ENCODE data around the gene BANP. TPM values are rescaled to one million over a fixed set of nuclear protein-coding genes. Genes with fewer than 3 reads are reported as not detected.

BANP gene
- total RNA-seq, 1 experiment from 2014 or later, result 37.2 TPM

GRCh38 chr16:87952751-87953150 lies 1.5 kb downstream of the BANP start:
- no peaks in the 10 kb centered on the region for H3K27me3 ChIP-seq (ENCODE audit: insufficient read depth, low read length)
- ATAC-seq (no peak), DNase-seq (ENCODE audit: low read depth, low spot score) (no peak)
- RAD21 ChIA-PET (ENCODE audit: low non-redundant PET in 1 of 2, low total read pairs in 2 of 2, uncharacterized antibody in 2 of 2, unreplicated experiment in 2 of 2), result no interaction called here
- H3K9me3 ChIP-seq (ENCODE audit: control insufficient read depth in 1 of 2, insufficient read depth in 1 of 2, low read depth in 1 of 2, low read length in 2 of 2), result no peaks in the 10 kb centered on the region
- no TSS peak for BruUV-seq (replicated peaks)
- peak overlapping the region; percentile 90 for H3K4me2 ChIP-seq (ENCODE audit: low read length)
- intact Hi-C loops (cut with micrococcal nuclease), result no loop called here
- peaks cover 61% of the 10 kb centered on the region for H3K79me2 ChIP-seq (ENCODE audit: insufficient read depth, low read length)
- CTCF ChIA-PET, result no interaction called here
- H3K4me1 ChIP-seq (ENCODE audit: control insufficient read depth in 1 of 2, insufficient read depth in 2 of 2, low read length in 2 of 2), result peaks cover 15 to 23% of the 10 kb centered on the region in 2 experiments
- peak overlapping the region; percentile 61 to 99 for H3K4me3 ChIP-seq (replicated peaks in 1 of 2; ENCODE audit: low read depth in 1 of 2, low read length in 2 of 2)
- peaks cover 0 to 16% of the 10 kb centered on the region in 2 experiments; a peak in 2 of 4 replicates for H3K36me3 ChIP-seq (ENCODE audit: control insufficient read depth in 1 of 2, insufficient read depth in 2 of 2, low read length in 2 of 2)
- no peak overlapping the region for H2AFZ ChIP-seq (ENCODE audit: low read depth, low read length, poor library complexity, severe bottlenecking)
- H3K9ac ChIP-seq (ENCODE audit: low read length), result peak overlapping the region; percentile 99
- no peaks in the 10 kb centered on the region for H3K9me2 ChIP-seq (ENCODE audit: insufficient read depth)
- H4K20me1 ChIP-seq (ENCODE audit: insufficient read depth), result no peaks in the 10 kb centered on the region
- POLR2A ChIA-PET, result interaction anchor here (1.2 kb wide), 1 partner anchor 10 kb away, joined by 3 read pairs; no protein-coding TSS in a partner anchor
- peak overlapping the region; percentile 97; the same call in 1 of the 2 replicates for H3K27ac ChIP-seq (ENCODE audit: low read depth, low read length)
- TF ChIP-seq SIN3A (IDR thresholded peaks at IDR 0.05; ENCODE audit: low read depth), result no peak
- TF ChIP-seq RAD21 (IDR thresholded peaks at IDR 0.05; ENCODE audit: low read depth), result no peak
- TF ChIP-seq CBX3 (IDR thresholded peaks at IDR 0.05; ENCODE audit: low read depth), result no peak
- no peak for TF ChIP-seq EZH2 (IDR thresholded peaks at IDR 0.05)
- TF ChIP-seq FOSL1 (IDR thresholded peaks at IDR 0.05; ENCODE audit: low read depth), result no peak
- no peak; the same call in 1 of the 2 replicates for TF ChIP-seq POLR2AphosphoS5 (IDR thresholded peaks at IDR 0.05; ENCODE audit: low read depth, low read length)
- no peak for TF ChIP-seq SP1 (IDR thresholded peaks at IDR 0.05; ENCODE audit: low read depth)
- TF ChIP-seq EZH2phosphoT487 (IDR thresholded peaks at IDR 0.05; ENCODE audit: borderline replicate concordance), result no peak
- no peak for TF ChIP-seq JUND (IDR thresholded peaks at IDR 0.05)
- no peak for TF ChIP-seq ELF1 (IDR thresholded peaks at IDR 0.05; ENCODE audit: borderline replicate concordance, low read depth)
- TF ChIP-seq ZFX (IDR thresholded peaks at IDR 0.05), result no peak
- no peak for TF ChIP-seq ATF3 (IDR thresholded peaks at IDR 0.05)
- TF ChIP-seq EGR1 (IDR thresholded peaks at IDR 0.05; ENCODE audit: low read depth), result no peak
- TF ChIP-seq ZNF274 (IDR thresholded peaks at IDR 0.05; ENCODE audit: low read depth, low read length), result no peak
- TF ChIP-seq ZBTB33 (IDR thresholded peaks at IDR 0.05; ENCODE audit: extremely low read depth, insufficient replicate concordance, low read length), result no peak

All from HCT116 (cell line).